Activated CD8-positive, alpha-beta memory T cell treated with anti-CD3 and anti-CD28 coated beads for 48 hours (primary cell): ENCODE results near the gene STRA8.

Experiments
- DNase-seq, 3 experiments: peaks; one replicate each; pipeline ENCODE4 v3.0.0-alpha.2; 2020; ENCODE audit warnings: low read depth in 2 of 3, low spot score in 2 of 3

Gene STRA8

GRCh38 chr7:135263321-135263970 is 29.8 kb downstream of the STRA8 start:
- no peak for DNase-seq

- no peak for DNase-seq
These were observed 32.0 kb downstream of the STRA8 start for GRCh38 chr7:135265637-135266036.

DNA sequence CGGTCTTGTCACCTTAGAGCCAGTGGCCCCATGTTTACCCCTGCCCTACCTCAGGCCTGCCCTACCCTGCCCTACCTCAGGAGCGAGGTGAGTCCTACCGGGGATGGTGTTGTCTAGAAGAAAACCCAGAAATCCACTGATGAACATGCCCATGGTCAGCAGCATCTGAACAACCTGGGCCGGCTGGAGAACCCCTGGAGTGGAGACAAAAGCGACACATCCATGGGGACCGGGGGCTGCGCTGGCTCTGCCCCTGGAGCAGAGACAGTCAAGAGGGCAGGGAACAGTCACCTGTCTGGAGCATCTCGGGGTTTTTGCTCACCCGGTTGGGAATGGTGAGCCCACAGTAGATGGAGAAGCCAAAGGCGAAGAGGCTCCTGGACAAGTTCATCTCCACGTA is 36.3 kb downstream of the STRA8 start:
- DNase-seq = no peak

GRCh38 chr7:135270577-135271254 is 37.1 kb downstream of the STRA8 start:
- no peak for DNase-seq

DNA sequence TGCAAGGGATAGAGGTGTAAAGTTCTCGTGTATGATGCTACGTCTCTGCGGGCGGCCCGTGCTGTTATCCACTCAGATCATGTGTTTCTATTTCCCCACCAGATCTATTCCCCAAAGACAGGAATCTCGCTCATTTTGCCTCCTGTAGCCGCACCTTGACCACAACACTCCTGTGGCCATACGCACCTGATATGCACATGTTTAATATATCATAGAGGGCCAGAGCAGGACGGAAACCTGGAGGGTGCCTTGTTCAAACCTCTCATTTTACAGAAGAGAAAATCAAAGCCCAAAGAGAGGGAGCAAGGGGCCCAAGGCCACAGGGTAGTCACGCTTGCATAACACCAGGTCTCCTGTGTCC is 37.6 kb downstream of the STRA8 start:
- DNase-seq = no peak

DNA sequence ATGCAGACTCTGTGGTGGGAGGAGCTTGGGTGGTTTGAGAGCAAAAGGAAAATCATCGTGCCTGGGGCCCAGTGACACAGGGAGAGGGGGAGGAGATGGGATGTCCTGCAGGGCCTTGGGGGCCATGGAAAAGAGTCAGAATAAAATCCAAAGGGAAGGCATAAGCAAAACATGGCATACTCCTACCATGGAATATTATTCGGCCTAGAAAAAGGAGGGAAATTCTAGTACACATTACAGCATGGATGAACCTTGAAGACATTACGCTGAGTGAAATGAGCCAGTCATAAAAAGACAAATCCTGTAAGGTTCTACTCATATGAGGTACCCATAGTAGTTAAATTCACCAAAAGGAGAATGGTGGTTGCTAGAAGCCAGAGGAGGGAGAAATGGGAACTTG is 38.7 kb downstream of the STRA8 start:
- no peak for DNase-seq

GRCh38 chr7:135273581-135273980 is 39.9 kb downstream of the STRA8 start:
- DNase-seq = no peak

DNA sequence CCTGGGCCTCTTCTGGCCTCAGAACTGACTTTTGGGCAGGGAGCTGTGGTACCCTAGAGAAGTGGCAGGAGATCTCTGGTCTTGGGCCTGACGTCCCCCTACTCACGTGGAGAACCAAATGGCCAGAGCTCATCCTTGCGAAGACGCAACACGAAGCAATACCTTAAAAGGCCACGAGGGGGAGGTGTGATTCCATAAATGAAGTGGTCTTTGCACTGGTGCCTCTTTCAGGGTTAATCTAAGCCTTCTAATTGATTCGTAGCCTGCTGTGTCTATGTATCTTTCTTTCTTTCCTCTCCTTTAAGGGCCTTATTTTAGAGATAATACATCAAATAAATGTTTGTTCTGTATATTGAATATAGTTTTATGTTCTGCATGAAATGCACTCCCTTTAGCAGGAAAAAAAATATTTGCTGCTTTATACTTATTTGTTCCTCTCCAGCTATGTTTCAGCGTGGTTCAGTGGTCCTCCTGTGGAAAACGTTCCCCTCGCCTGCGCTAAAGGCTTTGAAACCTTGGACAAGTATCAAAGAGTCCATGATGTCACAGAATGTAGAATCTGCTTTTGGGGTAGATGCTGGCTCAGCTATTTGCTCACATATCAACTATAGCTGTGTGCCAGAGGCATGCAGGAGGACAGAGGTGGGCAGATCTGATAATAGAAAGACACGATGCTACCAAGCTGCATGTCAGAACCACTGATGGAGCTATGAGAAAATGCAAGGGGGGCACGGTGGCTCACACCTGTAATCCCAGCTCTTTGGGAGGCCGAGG is 41.0 kb downstream of the STRA8 start:
- peak; percentile 35 to 61 (median 47) for DNase-seq

GRCh38 chr7:135275971-135276580 is 42.4 kb downstream of the STRA8 start:
- no peak for DNase-seq

DNA sequence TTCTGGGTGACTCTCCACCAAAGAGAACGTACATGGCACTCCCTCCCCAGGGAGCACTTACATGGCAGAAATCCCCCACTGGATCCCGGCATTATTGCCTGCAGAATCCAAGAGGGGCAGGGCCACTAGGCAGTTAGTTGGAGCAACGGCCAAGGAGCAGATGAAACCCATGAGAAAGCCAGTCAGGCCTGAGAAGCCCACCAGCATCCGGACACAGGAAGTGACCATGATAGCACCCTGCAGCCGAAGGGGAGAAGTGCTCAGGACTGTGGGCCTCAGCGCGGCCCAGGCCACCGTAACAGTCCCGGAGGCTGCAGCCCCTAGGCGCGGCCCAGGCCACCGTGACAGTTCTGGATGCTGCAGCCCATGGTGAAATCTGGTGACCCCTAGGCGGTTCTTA is 43.5 kb downstream of the STRA8 start:
- DNase-seq = no peak

DNA sequence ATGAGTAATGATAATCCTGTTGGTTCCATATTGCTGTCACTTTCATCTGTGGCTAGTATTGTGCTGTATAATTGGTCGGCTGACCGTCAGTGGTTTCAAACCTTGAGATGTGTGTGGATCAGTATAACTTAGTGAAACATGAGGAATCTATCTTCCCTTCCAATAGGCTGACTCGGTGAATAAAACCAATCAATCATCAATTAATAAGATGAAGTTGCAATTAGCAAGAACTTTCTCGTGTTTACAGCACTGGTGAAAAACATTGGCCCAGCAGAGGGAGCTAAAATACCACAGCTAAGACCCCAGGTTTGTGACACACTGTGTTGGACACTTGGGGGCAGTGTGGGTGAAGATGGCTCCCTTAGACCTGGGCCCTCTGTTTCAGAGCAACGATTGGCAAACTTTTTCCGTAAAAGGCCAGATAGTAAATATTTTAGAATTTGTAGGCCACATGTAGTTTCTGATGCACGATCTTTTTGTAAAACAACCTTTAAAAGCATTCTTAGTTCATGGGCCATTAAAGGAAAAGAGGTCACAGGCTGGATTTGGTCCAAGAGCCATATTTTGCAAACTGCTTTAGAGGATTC is 47.8 kb downstream of the STRA8 start:
- peak; percentile 16 to 55 (median 36) for DNase-seq

DNA sequence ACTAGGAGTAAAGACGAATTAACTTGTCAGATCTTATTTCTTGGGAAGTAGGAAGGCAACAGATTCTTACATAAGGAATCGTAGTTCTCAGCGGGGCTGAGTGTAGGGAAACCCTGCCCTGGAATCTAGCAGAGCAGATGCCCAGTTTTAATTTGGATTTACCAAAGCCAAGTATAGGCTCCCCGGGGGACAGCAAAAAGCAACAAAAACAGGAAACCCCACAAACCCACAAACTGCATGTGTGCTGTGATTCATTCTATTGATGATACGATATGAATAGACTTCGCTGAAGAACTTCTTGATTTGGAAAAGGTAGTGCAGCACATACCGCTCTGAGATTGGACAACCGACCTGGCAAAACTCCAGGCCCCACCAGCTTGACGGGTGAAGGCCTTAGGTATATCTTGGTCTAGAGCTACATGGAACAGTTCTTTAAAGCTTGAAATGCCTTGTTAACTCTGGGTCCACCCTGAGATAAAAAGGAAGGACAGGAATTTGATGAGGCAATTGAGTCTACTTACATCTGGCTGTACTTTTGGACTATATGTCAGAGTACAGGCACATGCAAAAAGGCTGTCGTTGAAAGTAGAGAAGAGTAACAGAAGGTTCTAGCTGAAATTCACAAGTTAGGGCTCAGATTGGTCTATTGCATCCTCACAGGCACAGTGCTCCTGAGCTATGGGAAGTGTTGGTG is 49.1 kb downstream of the STRA8 start:
- DNase-seq = no peak

DNA sequence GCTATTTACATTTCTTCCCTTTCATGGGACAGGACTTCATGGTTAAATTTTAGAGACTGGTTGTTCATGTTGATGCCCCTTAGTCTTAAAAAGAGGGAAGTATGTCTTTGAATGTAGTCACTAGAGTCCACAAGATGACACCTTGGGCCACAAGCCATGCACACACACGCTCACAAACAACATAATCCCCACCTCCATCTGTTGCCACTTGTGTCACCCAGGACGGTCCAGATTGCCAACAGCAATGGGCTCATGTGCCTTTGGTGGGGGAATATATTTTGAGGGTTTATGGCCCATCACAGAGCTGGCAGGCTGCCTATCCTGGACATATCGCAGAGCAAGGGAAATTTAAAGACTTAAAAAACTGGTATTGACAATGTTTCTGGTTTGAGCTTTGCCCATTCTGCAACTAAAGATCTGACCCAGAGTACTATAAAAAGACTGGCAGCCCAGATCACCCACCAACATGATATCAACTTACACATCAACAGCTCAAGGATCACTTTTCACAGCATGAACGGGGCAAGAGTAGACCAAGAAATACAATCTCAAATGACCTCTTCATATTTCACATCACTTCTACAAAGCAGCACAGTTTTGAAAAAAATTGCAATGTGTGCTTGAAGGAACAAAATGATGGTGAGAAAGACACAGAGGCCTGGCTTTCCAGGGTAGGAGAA is 50.5 kb downstream of the STRA8 start:
- no peak for DNase-seq

- no peak for DNase-seq
These were observed 52.1 kb downstream of the STRA8 start for GRCh38 chr7:135285547-135286233.

DNA sequence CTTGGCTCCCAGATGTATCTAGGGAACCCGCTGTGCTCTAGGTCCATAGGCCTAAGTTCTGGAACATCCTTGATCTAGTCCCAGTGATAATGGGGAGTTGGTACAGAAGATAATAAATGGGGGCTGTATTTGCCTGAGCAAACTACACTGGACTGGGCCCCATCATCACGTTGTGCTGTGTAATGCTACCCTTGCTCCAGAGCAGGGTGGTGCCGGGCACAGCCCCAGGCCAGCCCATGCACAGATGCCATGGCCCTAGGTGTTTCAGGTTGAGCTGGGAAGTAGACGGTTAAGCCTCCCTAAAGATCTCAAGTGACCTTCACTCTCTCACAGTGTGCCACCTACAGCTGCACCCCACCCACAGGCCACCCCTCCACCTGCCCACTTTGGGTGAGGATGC is 53.2 kb downstream of the STRA8 start:
- DNase-seq = no peak

DNA sequence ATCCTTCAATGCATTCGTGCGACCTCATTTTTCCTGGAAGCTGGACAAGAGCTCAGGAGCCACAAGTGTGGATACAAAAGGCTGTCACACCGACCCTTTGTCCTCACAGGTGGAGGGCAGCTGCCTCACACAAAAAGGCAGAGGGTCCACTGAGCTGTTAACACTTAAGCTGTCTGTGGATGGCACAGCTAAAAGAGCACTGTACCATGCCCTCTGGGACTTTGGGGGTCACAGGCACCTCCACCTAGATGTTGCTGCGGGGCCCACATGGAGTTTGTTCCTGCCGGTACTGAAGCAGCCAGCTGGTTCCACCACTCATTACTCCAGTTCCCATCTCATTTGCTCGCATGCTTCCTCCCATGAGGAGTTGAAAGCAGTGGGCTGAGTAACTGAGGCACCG is 57.0 kb downstream of the STRA8 start:
- DNase-seq = no peak

- no peak for DNase-seq
These were observed 58.2 kb downstream of the STRA8 start for GRCh38 chr7:135291809-135292253.

DNA sequence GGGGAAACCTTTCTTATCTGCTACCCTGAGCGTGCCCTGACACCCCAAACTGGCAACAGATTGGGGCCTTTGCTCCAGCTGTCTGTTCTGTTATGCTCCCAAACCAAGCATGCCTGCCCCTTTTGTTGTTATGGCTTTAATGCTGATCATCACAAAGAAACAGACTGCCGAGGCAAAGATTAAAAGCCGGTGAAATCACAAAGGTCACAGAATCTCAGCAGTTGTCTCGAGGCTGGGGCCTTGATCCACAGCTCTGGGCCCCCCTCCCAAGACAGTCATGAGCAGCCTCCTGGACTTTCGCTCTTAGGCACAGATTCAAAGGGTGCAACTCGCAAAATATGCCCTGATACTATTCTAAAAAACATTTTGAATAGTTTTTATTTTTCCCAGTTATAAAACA is 65.6 kb downstream of the STRA8 start:
- no peak for DNase-seq

GRCh38 chr7:135300913-135301765 is 67.5 kb downstream of the STRA8 start:
- DNase-seq = no peak
